NCI-H510A treated with DMSO at 0.1 percent for 48 hours (cell line): Measurements from ENCODE around the gene KLF14.
"Not testable (repeated sequence)": the region's sequence is repeated elsewhere in the genome, so short reads cannot be mapped to it uniquely, and the experiment has no call there.

Experiments
- DNase-seq: peaks from one replicate; lab custom pipeline; 2025; lab: John Stamatoyannopoulos, UW

KLF14 gene

GRCh38 chr7:130733931-130734814, at the start of gene KLF14:
Gene KLF14 (minus strand): TSS chr7:130734207. CDS start chr7:130734033, 174 bp downstream.
- no peak for DNase-seq

- no peak for DNase-seq
Observed at GRCh38 chr7:130781346-130781745, 47.3 kb upstream of the KLF14 start.

- no peak for DNase-seq
Observed at GRCh38 chr7:130777426-130777825, 43.4 kb upstream of the KLF14 start.

GRCh38 chr7:130772456-130772855, 38.4 kb upstream of the KLF14 start:
- DNase-seq = not testable (repeated sequence)

GRCh38 chr7:130768854-130769253, 34.8 kb upstream of the KLF14 start:
- no peak for DNase-seq

GRCh38 chr7:130764569-130764968, 30.6 kb upstream of the KLF14 start:
- not testable (repeated sequence) for DNase-seq

GRCh38 chr7:130758429-130759056, 24.5 kb upstream of the KLF14 start:
- DNase-seq = peak; percentile 64

GRCh38 chr7:130756316-130756715, 22.3 kb upstream of the KLF14 start:
- no peak for DNase-seq

- no peak for DNase-seq
Observed at GRCh38 chr7:130752424-130752823, 18.4 kb upstream of the KLF14 start.

GRCh38 chr7:130750755-130751154, 16.7 kb upstream of the KLF14 start:
- no peak for DNase-seq

GRCh38 chr7:130748531-130749389, 14.8 kb upstream of the KLF14 start:
- no peak for DNase-seq

- no peak for DNase-seq
Observed at GRCh38 chr7:130741331-130741995, 7.5 kb upstream of the KLF14 start.

GRCh38 chr7:130740606-130741005, 6.6 kb upstream of the KLF14 start:
- no peak for DNase-seq

- DNase-seq = no peak
Observed at GRCh38 chr7:130736298-130736900, 2.4 kb upstream of the KLF14 start.

- peak; percentile 2 for DNase-seq
Observed at GRCh38 chr7:130734815-130735716, 1.1 kb upstream of the KLF14 start.

GRCh38 chr7:130732980-130733930, 752 bp downstream of the KLF14 start:
- DNase-seq = no peak

- DNase-seq = no peak
Observed at GRCh38 chr7:130723784-130724183, 10.2 kb downstream of the KLF14 start.

GRCh38 chr7:130721486-130722277, 12.3 kb downstream of the KLF14 start:
- DNase-seq = peak; percentile 2
